ENCODE results near the gene OLFM1.
"Not testable (repeated sequence)": the region's sequence is repeated elsewhere in the genome, so short reads cannot be mapped to it uniquely, and the experiment has no call there.

OLFM1 gene

DNA sequence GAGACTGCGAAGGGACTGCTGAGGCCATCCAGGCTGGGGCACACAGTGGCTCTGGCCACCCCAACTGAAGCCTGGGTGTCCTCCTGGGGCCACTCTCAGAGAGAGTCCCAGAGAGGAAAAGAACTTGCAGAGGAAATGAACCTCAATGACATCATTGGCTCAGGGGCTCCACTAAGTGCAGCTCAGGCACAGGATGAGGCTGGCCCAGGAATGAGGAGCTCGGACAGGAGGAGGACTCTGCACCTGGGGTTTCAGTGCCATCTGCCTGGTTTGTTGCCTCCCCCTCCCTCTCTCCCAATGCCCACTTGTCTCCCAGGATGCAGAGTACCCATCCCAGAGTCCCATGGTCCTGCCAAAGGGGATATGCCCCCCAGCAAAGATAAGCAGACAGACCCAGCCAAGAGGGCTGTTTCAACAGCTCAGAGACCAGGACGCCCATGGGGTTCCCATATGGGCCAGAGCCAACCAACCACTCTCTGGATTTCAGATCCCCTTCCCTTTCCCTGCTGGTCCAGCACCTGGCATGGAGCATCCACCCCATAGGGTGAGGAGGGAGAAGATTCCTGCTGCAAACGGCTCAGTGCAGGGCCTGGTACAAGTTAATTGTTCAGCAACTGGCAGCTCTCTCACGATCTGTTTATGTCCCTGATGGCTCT, 26.9 kb upstream of the OLFM1 start:
- no peak for DNase-seq (ENCODE audit: low read depth)
- no peak for TF ChIP-seq CTCF (conservative IDR thresholded peaks at IDR 0.05; ENCODE audit: low read depth, low read length)
- H3K4me3 ChIP-seq (ENCODE audit: low read depth, low read length) = no peak overlapping the region

GRCh38 chr9:135061441-135061840, 26.0 kb upstream of the OLFM1 start:
- no peak for DNase-seq (ENCODE audit: low read depth)
- H3K4me3 ChIP-seq (ENCODE audit: low read depth, low read length) = no peak overlapping the region
- TF ChIP-seq CTCF (conservative IDR thresholded peaks at IDR 0.05; ENCODE audit: low read depth, low read length) = no peak

- TF ChIP-seq CTCF (conservative IDR thresholded peaks at IDR 0.05; ENCODE audit: low read depth, low read length) = no peak
- H3K4me3 ChIP-seq (ENCODE audit: low read depth, low read length) = no peak overlapping the region
- DNase-seq (ENCODE audit: low read depth) = no peak
Measured at GRCh38 chr9:135062254-135062653, 25.2 kb upstream of the OLFM1 start.

- not testable (repeated sequence) for H3K4me3 ChIP-seq (ENCODE audit: low read depth, low read length); DNase-seq (ENCODE audit: low read depth)
Measured at GRCh38 chr9:135063466-135063865, 24.0 kb upstream of the OLFM1 start.

DNA sequence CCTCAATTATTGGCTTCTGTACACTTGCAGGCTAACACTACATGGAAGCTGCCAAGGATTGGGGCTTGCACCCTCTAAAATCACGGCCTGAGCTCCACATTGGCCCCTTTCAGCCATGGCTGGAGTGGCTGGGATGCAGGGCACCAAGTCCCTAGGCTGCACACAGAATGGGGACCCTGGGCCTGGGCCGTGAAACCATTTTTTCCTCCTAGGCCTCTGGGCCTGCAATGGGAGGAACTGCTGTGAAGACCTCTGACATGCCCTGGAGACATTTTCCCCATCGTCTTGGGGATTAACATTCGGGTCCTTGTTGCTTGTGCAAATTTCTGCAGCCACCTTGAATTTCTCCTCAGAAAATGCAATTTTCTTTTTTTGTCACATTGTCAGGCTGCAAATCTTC, 23.6 kb upstream of the OLFM1 start:
- not testable (repeated sequence) for DNase-seq (ENCODE audit: low read depth); H3K4me3 ChIP-seq (ENCODE audit: low read depth, low read length)

DNA sequence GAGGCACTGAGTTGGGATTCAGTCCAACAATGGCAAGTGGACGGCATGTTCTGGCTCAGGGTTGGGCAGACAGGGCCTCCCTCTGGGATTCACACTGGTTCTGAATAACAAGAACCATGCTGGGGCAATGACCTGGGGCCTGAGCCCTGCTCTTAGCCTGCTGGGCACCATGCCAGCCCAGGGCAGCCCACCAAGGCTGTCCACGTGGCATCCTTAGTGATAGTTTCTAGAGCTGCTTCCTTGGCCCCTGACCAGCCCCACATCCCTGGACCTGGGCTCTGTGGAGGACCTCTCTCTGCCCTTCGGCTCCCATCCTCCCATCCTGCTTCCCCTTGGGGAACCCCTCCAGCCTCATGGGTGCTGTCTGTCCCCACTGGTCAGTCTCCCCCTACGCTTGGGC, 22.3 kb upstream of the OLFM1 start:
- H3K4me3 ChIP-seq (ENCODE audit: low read depth, low read length) = no peak overlapping the region
- no peak for TF ChIP-seq CTCF (conservative IDR thresholded peaks at IDR 0.05; ENCODE audit: low read depth, low read length)
- no peak for DNase-seq (ENCODE audit: low read depth)

GRCh38 chr9:135065804-135066203, 21.7 kb upstream of the OLFM1 start:
- DNase-seq (ENCODE audit: low read depth) = no peak
- no peak overlapping the region for H3K4me3 ChIP-seq (ENCODE audit: low read depth, low read length)
- TF ChIP-seq CTCF (conservative IDR thresholded peaks at IDR 0.05; ENCODE audit: low read depth, low read length) = no peak

- no peak for TF ChIP-seq CTCF (conservative IDR thresholded peaks at IDR 0.05; ENCODE audit: low read depth, low read length)
- DNase-seq (ENCODE audit: low read depth) = no peak
- H3K4me3 ChIP-seq (ENCODE audit: low read depth, low read length) = no peak overlapping the region
Measured at GRCh38 chr9:135066291-135066690, 21.2 kb upstream of the OLFM1 start.
